Activated CD4-positive, CD25-positive, alpha-beta regulatory T cell treated with anti-CD3 and anti-CD28 coated beads, Interleukin-2, amount 50 U/mL, for 16 hours (primary cell): ENCODE data around the gene MYO18B.

Experiments used
- DNase-seq: peaks from one replicate; pipeline ENCODE4 v3.0.0-alpha.2; 2020; ENCODE audit warnings: low read depth, low spot score

Gene MYO18B

GRCh38 chr22:26043031-26043430, 301.0 kb downstream of the MYO18B start:
- DNase-seq = no peak

GRCh38 chr22:26045051-26045450, 303.1 kb downstream of the MYO18B start:
- no peak for DNase-seq

- DNase-seq = no peak
These were observed 303.9 kb downstream of the MYO18B start for GRCh38 chr22:26045860-26046259.

DNA sequence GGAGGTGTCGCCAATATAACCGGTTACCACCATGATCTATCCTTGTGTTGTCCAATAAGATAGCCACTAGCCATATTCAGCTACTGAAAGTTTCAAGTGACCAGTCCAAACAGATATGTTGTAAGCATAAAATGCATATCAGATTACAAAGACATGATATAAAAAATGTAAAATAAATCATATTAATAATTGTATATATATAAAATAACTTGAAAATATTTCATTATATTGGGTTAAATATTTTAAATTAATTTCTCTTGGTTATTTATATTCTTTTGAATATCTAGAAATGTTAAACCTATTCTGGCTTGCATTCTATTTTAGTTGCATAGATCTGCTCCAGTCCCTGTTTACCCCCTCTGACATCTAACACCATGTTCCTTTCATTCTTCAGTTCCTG, 305.5 kb downstream of the MYO18B start:
- no peak for DNase-seq

DNA sequence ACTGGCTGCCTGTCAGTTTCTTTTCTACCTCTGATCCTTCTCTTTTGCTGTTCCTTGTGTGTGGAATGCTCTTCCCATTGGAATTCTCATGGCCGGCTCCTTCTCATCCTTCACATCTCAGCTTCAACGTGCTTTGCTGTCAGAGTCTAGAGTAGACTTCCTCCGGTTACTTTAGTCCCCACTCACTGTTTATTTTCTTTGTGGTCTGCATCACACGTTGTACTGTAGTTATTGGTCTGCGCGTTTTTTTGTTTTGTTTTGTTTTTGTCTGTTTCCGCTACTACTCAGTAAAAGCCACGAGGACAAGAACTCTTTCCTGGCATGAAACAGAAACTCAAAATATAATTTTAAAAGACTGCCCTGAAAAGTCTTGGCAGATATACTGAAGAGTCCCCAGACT, 305.9 kb downstream of the MYO18B start:
- DNase-seq = no peak

DNA sequence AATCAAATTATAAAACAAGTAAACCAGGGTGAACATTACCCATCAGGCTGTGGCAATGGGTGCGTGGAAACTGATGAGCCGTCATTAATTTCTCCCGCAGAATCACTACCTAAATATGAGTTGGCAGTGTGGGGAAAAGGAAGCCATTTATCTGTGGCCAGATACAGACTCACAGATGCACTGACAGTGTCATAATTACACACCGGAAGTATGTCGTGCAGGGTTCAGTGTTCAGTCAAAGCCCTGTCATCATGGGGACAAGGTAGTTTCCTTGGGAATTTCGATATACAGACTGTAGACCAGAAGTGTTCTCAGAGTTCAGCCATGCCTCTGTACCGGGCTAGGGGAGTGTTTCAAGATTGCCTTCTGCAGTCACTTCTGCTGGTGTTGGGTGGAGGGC, 308.1 kb downstream of the MYO18B start:
- DNase-seq = no peak

- DNase-seq = no peak
These were observed 311.8 kb downstream of the MYO18B start for GRCh38 chr22:26053737-26054316.

- DNase-seq = no peak
These were observed 313.0 kb downstream of the MYO18B start for GRCh38 chr22:26054841-26055605.

DNA sequence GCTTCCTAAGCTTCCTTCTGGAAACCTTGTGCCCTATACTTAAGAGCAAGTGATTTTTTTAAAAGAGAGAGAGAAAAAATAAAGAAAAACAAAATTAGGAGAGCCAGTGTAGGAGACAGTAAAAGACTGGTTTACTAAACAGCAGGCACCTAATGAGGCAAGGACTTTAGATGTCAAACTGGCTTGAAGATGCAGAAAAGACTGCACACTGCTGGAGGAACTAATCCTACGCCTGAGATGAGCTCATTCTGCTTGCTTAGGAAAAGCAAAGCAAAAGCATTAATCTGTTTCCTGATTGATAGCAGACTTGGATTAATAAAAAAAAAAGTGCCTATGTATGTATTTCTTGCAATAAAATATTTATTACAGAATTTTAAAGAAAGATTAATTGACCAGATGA, 313.7 kb downstream of the MYO18B start:
- no peak for DNase-seq

GRCh38 chr22:26056455-26057200, 314.6 kb downstream of the MYO18B start:
- no peak for DNase-seq

DNA sequence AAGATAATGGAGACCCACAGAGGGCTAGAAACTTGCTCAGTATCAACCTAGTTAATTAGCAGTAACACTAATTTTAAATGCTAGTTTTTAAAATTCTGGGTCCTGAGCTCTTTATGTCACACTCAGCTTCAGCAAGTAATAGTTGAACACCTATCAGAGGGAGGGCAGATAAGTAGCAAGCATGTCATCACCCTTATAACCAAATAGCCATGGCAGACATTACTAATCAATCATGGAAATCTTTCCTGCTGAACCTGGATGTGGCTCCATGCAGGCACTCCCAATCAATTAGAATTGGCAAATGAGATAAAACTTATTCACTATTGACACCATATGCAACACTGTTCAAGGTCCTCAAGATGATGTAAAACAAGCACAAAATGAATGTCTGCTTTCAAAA, 315.7 kb downstream of the MYO18B start:
- DNase-seq = no peak

DNA sequence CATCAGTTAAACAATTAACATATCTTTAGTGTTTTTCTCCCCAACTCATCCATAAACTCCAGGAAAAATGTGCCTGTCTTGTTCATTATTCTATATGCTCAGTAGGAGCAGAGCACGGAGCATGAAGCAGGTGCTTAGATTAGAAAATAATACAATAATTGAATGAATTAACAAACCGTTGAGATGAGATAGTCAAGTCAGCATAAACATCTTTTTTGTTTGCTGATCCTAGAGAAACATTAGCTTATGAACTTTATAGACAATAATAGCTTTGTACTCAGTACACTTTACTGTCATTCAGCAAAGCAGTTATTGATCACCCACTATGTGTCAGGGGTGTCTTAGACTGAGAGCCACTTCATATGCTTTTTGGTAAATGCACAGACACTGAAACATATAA, 322.1 kb downstream of the MYO18B start:
- DNase-seq = no peak

DNA sequence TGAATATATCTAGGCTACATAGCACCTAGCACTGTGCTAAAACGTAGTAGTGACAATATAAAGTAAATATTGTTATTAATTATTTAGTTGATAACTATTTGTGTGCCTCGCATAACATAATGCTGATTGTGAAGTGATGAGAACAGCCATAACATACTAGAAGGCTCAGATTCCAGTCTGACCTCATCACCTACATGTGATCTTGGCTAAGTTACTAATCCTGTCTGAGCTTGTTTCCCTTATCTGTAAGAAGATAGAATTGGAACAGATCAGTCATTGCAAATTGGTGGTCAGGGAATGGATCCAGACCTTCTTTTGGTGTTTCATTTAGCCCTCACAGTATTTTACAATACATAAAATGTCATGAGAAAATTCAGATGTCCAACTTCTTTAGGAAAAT, 323.9 kb downstream of the MYO18B start:
- DNase-seq = no peak

DNA sequence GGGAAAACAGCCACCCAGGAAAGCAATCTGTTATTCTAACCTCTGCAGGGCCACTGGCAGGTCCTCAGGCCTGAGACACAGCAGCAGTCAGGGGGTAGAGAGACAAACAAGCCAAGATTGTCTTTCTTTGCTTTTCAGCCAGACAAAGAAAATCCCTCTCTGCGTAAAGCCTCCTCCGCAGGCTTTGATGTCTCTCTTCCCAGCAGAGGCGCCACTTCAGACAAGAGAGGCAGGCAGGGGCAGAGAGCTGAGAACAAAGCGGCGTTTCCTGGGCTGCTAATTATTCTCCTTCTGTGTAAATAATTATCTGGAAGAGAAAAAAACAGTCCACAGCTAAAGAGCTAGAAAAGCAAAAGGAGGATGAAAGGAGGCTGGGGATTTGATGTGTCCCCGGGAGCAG, 324.5 kb downstream of the MYO18B start:
- DNase-seq = no peak

GRCh38 chr22:26068571-26068970, 326.6 kb downstream of the MYO18B start:
- no peak for DNase-seq

GRCh38 chr22:26072621-26073020, 330.6 kb downstream of the MYO18B start:
- no peak for DNase-seq

DNA sequence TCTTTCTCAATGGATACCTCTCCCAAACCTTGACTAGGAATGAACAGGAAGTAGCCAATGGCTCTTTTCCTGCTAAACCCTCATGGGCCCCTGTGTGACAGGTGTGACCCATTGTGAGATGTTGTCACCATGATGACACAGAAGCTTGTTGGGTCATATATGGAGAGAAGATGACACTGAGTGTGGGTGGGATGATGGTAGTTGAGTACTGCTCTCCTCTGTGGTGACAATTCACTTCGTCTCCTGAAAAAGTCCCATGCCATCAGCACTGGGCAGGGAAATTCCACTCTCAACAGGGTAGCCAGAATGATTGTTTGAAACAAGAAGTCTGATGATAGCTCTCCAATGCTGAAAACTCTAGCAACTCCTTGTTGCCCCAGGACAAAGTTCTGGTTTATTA, 333.3 kb downstream of the MYO18B start:
- no peak for DNase-seq

GRCh38 chr22:26079009-26079408, 337.0 kb downstream of the MYO18B start:
- no peak for DNase-seq
